HG03342 (cell line): ENCODE measurements around the gene GGT6.

Experiments used
- ATAC-seq: cut with Tn5 transposase; IDR thresholded peaks from one replicate; pipeline ENCODE4 v1.9.1; 2021; ENCODE audit warnings: mild to moderate bottlenecking, moderate library complexity; ENCODE audit not compliant: unreplicated experiment

GGT6 gene

GRCh38 chr17:4527134-4527533 lies 33.2 kb downstream of the GGT6 start:
- no peak for ATAC-seq

GRCh38 chr17:4525691-4526397 lies 34.5 kb downstream of the GGT6 start:
- ATAC-seq: no peak

GRCh38 chr17:4523946-4524345 lies 36.4 kb downstream of the GGT6 start:
- no peak for ATAC-seq

- no peak for ATAC-seq
Measured at GRCh38 chr17:4522661-4523060, 37.7 kb downstream of the GGT6 start.

- ATAC-seq: no peak
Measured at GRCh38 chr17:4520894-4521600, 39.3 kb downstream of the GGT6 start.

- ATAC-seq: no peak
Measured at GRCh38 chr17:4520060-4520893, 40.1 kb downstream of the GGT6 start.

- ATAC-seq: no peak
Measured at GRCh38 chr17:4519361-4519788, 41.0 kb downstream of the GGT6 start.

- ATAC-seq: no peak
Measured at GRCh38 chr17:4518901-4519300, 41.5 kb downstream of the GGT6 start.

GRCh38 chr17:4516735-4517134 lies 43.6 kb downstream of the GGT6 start:
- ATAC-seq: no peak

GRCh38 chr17:4515501-4515900 lies 44.9 kb downstream of the GGT6 start:
- no peak for ATAC-seq

GRCh38 chr17:4514779-4515178 lies 45.6 kb downstream of the GGT6 start:
- ATAC-seq: no peak

- no peak for ATAC-seq
Measured at GRCh38 chr17:4514206-4514605, 46.2 kb downstream of the GGT6 start.

- ATAC-seq: no peak
Measured at GRCh38 chr17:4513113-4514032, 47.0 kb downstream of the GGT6 start.

- no peak for ATAC-seq
Measured at GRCh38 chr17:4512156-4513112, 47.9 kb downstream of the GGT6 start.

GRCh38 chr17:4511199-4511932 lies 49.0 kb downstream of the GGT6 start:
- ATAC-seq: no peak

GRCh38 chr17:4510618-4510941 lies 49.8 kb downstream of the GGT6 start:
- no peak for ATAC-seq

GRCh38 chr17:4509923-4510617 lies 50.3 kb downstream of the GGT6 start:
- ATAC-seq: no peak

GRCh38 chr17:4509401-4509800 lies 51.0 kb downstream of the GGT6 start:
- ATAC-seq: no peak
